ENCODE measurements around the gene TPRA1.

The TPRA1 gene

GRCh38 chr3:127590593-127591465 lies at the start of gene TPRA1:
Gene TPRA1 (minus strand): TSS chr3:127590733. CDS start chr3:127580146, 10,587 bp downstream.
- DNase-seq (ENCODE audit: low read depth): peak; percentile 76

- DNase-seq (ENCODE audit: low read depth): no peak
These were observed 49.5 kb upstream of the TPRA1 start for GRCh38 chr3:127640042-127640355.

- DNase-seq (ENCODE audit: low read depth): no peak
These were observed 48.9 kb upstream of the TPRA1 start for GRCh38 chr3:127639173-127640041.

GRCh38 chr3:127637971-127638370 lies 47.4 kb upstream of the TPRA1 start:
- no peak for DNase-seq (ENCODE audit: low read depth)

GRCh38 chr3:127637546-127637945 lies 47.0 kb upstream of the TPRA1 start:
- DNase-seq (ENCODE audit: low read depth): no peak

- no peak for DNase-seq (ENCODE audit: low read depth)
These were observed 44.1 kb upstream of the TPRA1 start for GRCh38 chr3:127634653-127635052.

GRCh38 chr3:127632035-127632820 lies 41.7 kb upstream of the TPRA1 start:
- no peak for DNase-seq (ENCODE audit: low read depth)

- DNase-seq (ENCODE audit: low read depth): no peak
These were observed 40.5 kb upstream of the TPRA1 start for GRCh38 chr3:127630811-127631714.

GRCh38 chr3:127629467-127630403 lies 39.2 kb upstream of the TPRA1 start:
- peak; percentile 71 for DNase-seq (ENCODE audit: low read depth)

GRCh38 chr3:127628788-127629466 lies 38.4 kb upstream of the TPRA1 start, which contains the start of gene PODXL2:
Gene PODXL2 (plus strand): TSS chr3:127629185. CDS start chr3:127629220, 35 bp downstream.
- peak; percentile 32 for DNase-seq (ENCODE audit: low read depth)

GRCh38 chr3:127628426-127628787 lies 37.9 kb upstream of the TPRA1 start:
- DNase-seq (ENCODE audit: low read depth): no peak

GRCh38 chr3:127625821-127626220 lies 35.3 kb upstream of the TPRA1 start:
- no peak for DNase-seq (ENCODE audit: low read depth)

GRCh38 chr3:127624063-127624462 lies 33.5 kb upstream of the TPRA1 start:
- DNase-seq (ENCODE audit: low read depth): no peak

- DNase-seq (ENCODE audit: low read depth): no peak
These were observed 32.4 kb upstream of the TPRA1 start for GRCh38 chr3:127622772-127623576.

- DNase-seq (ENCODE audit: low read depth): no peak
These were observed 31.5 kb upstream of the TPRA1 start for GRCh38 chr3:127622031-127622430.

GRCh38 chr3:127620637-127621375 lies 30.3 kb upstream of the TPRA1 start:
- DNase-seq (ENCODE audit: low read depth): no peak

- no peak for DNase-seq (ENCODE audit: low read depth)
These were observed 28.4 kb upstream of the TPRA1 start for GRCh38 chr3:127618891-127619290.
